ENCODE measurements around the gene KRTAP10-7.

- TF ChIP-seq, protein P1, sequence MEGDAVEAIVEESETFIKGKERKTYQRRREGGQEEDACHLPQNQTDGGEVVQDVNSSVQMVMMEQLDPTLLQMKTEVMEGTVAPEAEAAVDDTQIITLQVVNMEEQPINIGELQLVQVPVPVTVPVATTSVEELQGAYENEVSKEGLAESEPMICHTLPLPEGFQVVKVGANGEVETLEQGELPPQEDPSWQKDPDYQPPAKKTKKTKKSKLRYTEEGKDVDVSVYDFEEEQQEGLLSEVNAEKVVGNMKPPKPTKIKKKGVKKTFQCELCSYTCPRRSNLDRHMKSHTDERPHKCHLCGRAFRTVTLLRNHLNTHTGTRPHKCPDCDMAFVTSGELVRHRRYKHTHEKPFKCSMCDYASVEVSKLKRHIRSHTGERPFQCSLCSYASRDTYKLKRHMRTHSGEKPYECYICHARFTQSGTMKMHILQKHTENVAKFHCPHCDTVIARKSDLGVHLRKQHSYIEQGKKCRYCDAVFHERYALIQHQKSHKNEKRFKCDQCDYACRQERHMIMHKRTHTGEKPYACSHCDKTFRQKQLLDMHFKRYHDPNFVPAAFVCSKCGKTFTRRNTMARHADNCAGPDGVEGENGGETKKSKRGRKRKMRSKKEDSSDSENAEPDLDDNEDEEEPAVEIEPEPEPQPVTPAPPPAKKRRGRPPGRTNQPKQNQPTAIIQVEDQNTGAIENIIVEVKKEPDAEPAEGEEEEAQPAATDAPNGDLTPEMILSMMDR (IDR thresholded peaks at IDR 0.05), result no peak
- TF ChIP-seq POLR2A (IDR thresholded peaks at IDR 0.05), result no peak
Measured at GRCh38 chr21:44564099-44564498, 36.3 kb upstream of the KRTAP10-7 start.

Measured in right lobe of liver (tissue), 4 donors.